Endothelial cell of umbilical vein (primary cell): Measurements from ENCODE around the gene TSPEAR. TPM values are rescaled to one million over a fixed set of nuclear protein-coding genes. Genes with fewer than 3 reads are reported as not detected.

ENCODE experiments used
- BruUV-seq: library from RNA; stranded (reverse); fragments of 400-500 nt; replicated peaks from 2 replicates; lab custom pipeline; 2021; lab: Mats Ljungman, UMichigan
- CTCF ChIA-PET: fragments of 300-600, 350-600 bp; sonication (Branson Sonifier 250); formaldehyde crosslinking; loops from one replicate; lab custom pipeline; 2021; ENCODE audit warnings: antibody characterized with exemption, inconsistent platforms; lab: Charles Lee
- POLR2A ChIA-PET: fragments of 300-600, 350-600 bp; sonication (Branson Sonifier 250); formaldehyde crosslinking; loops from one replicate; lab custom pipeline; 2021; ENCODE audit warnings: antibody characterized with exemption, inconsistent platforms; lab: Charles Lee
- DNase-seq: peaks from one replicate; pipeline ENCODE4 v3.0.0-alpha.2; 2011; ENCODE audit warnings: low read depth, low spot score
- FAIRE-seq: peaks from 2 replicates; lab custom pipeline; 2011; peaks lifted over from hg19 to GRCh38; lab: Jason Lieb, UNC
- H2AFZ ChIP-seq: 2 replicates; pipeline ENCODE4 v1.6.0; 2012; ENCODE audit warnings: low read depth, low read length, control low read depth, inconsistent platforms
- H3K27ac ChIP-seq: 2 replicates; pipeline ENCODE4 v1.5.1; 2011; ENCODE audit warnings: low read depth, mild to moderate bottlenecking, control low read depth, low read length, moderate library complexity; ENCODE audit not compliant: insufficient read depth
- H3K27me3 ChIP-seq, 2 experiments: 2 replicates each; pipeline versions ENCODE4 v1.6.0 to v1.6.1; 2011; ENCODE audit warnings: low read length in 2 of 2, mixed read lengths in 1 of 2; ENCODE audit not compliant: control insufficient read depth in 2 of 2, insufficient read depth in 2 of 2
- H3K36me3 ChIP-seq, 2 experiments: 2 replicates in 1 of 2; 3 replicates in 1 of 2; pipeline ENCODE4 v1.5.1; 2011; ENCODE audit warnings: low read length in 2 of 2, mild to moderate bottlenecking in 1 of 2, moderate library complexity in 1 of 2; ENCODE audit not compliant: control insufficient read depth in 2 of 2, insufficient read depth in 2 of 2; ENCODE audit errors: extremely low read depth in 1 of 2
- H3K4me1 ChIP-seq: 3 replicates; pipeline ENCODE4 v1.5.1; 2011; ENCODE audit warnings: mild to moderate bottlenecking, low read length; ENCODE audit not compliant: control insufficient read depth, insufficient read depth; ENCODE audit errors: extremely low read depth
- H3K4me2 ChIP-seq: 2 replicates; pipeline ENCODE4 v1.6.1; 2011; ENCODE audit warnings: low read length, control low read depth, mixed read lengths; ENCODE audit not compliant: insufficient read depth
- H3K4me3 ChIP-seq, 3 experiments: fragments of 200-600 bp in 1 of 3; sonication (generic), shearing (Covaris generic) in 1 of 3; replicated peaks in 1 of 3; 2 replicates each; pipeline ENCODE4 v1.5.1; 2011 to 2016; ENCODE audit warnings: control low read depth in 3 of 3, low read length in 3 of 3, mild to moderate bottlenecking in 2 of 3, inconsistent platforms in 1 of 3, low read depth in 1 of 3, moderate library complexity in 1 of 3; ENCODE audit not compliant: insufficient read depth in 1 of 3
- H3K79me2 ChIP-seq: 2 replicates; pipeline ENCODE4 v1.6.0; 2012; ENCODE audit warnings: low read length, inconsistent platforms; ENCODE audit not compliant: control insufficient read depth, insufficient read depth
- H3K9ac ChIP-seq: replicated peaks from 2 replicates; pipeline ENCODE3; 2011; ENCODE audit warnings: low read length, control low read depth; ENCODE audit not compliant: insufficient read depth; ENCODE audit errors: extremely low read depth
- H3K9me1 ChIP-seq: replicated peaks from 3 replicates; pipeline ENCODE4 v1.6.0; 2011; ENCODE audit warnings: mild to moderate bottlenecking, low read length; ENCODE audit not compliant: control insufficient read depth, insufficient read depth; ENCODE audit errors: extremely low read depth
- H3K9me3 ChIP-seq: replicated peaks from 2 replicates; pipeline ENCODE4 v1.5.1; 2012; ENCODE audit warnings: low read length, inconsistent platforms; ENCODE audit not compliant: control insufficient read depth, insufficient read depth
- H4K20me1 ChIP-seq: replicated peaks from 2 replicates; pipeline ENCODE3; 2011; ENCODE audit warnings: mild to moderate bottlenecking, low read length; ENCODE audit not compliant: control insufficient read depth, insufficient read depth; ENCODE audit errors: extremely low read depth
- EZH2 ChIP-seq: IDR thresholded peaks from 2 replicates; pipeline ENCODE4 v1.6.1; 2012; ENCODE audit warnings: borderline replicate concordance, low read depth, mild to moderate bottlenecking, moderate library complexity, low read length, inconsistent platforms; ENCODE audit not compliant: severe bottlenecking
- FOS ChIP-seq: IDR thresholded peaks from 2 replicates; pipeline ENCODE4 v1.6.1; 2011; ENCODE audit warnings: mild to moderate bottlenecking, low read length, moderate library complexity, borderline replicate concordance; ENCODE audit not compliant: insufficient read depth
- GATA2 ChIP-seq: IDR thresholded peaks from 2 replicates; pipeline ENCODE4 v1.7.0; 2011; ENCODE audit warnings: low read depth, mild to moderate bottlenecking, moderate library complexity, mixed read lengths, low read length; ENCODE audit not compliant: insufficient read length, insufficient read depth
- JUN ChIP-seq: IDR thresholded peaks from 2 replicates; pipeline ENCODE4 v1.6.1; 2011; ENCODE audit warnings: borderline replicate concordance, low read depth; ENCODE audit not compliant: insufficient read length, insufficient read depth
- MYC ChIP-seq: IDR thresholded peaks from one replicate; pipeline ENCODE4 v1.6.1; 2011; ENCODE audit warnings: mild to moderate bottlenecking, low read depth, low read length
- POLR2A ChIP-seq: IDR thresholded peaks from 2 replicates; pipeline ENCODE4 v1.6.1; 2012; ENCODE audit warnings: low read depth, mild to moderate bottlenecking, control low read depth, low read length
- POLR2AphosphoS5 ChIP-seq: IDR thresholded peaks from 2 replicates; pipeline ENCODE4 v1.6.1; 2012; ENCODE audit warnings: low read depth, mild to moderate bottlenecking, control low read depth, low read length, moderate library complexity; ENCODE audit not compliant: insufficient read depth
- dilution Hi-C: fragments of 300-500 bp; cut with MboI; formaldehyde crosslinking; loops from one replicate; pipeline ENCODE4 v1.15.0; 2019; ENCODE audit warnings: low sequenced_read_pairs; ENCODE audit not compliant: extremely low pct_ligation_motif_present
- intact Hi-C: fragments of 100-400 bp; cut with micrococcal nuclease; formaldehyde crosslinking; loops from one replicate; pipeline ENCODE4 v1.10.0; 2022
- polyA plus RNA-seq, 4 experiments: library from polyadenylated mRNA; depleted of rRNA in 3 of 4; stranded (reverse) in 3 of 4; unstranded in 1 of 4; fragments of >200 nt; gene quantifications; 2 replicates each; pipeline versions ENCODE4 v1.2.1 to v1.2.3, GENCODE V29; 2011 to 2012; ENCODE audit warnings: missing spikeins in 1 of 4
- total RNA-seq: library from RNA; stranded (reverse); gene quantifications from 2 replicates; pipeline ENCODE4 v1.2.3, GENCODE V29; 2021
- TF ChIP-seq, protein P1 (sequence below): IDR thresholded peaks from 2 replicates; pipeline ENCODE4 v1.6.1; 2011; ENCODE audit not compliant: insufficient read depth, insufficient read length
- TF ChIP-seq, protein P2 (sequence below), 2 donors: IDR thresholded peaks; 1 replicate in 1 of 2; 2 replicates in 1 of 2; pipeline ENCODE4 v1.5.1; 2011; ENCODE audit warnings: low read length in 2 of 2, mild to moderate bottlenecking in 2 of 2, moderate library complexity in 2 of 2, control low read depth in 1 of 2, inconsistent platforms in 1 of 2, low read depth in 1 of 2; ENCODE audit not compliant: insufficient read depth in 1 of 2; ENCODE audit errors: extremely low read depth in 1 of 2

TSPEAR gene
- total and polyA plus RNA-seq, 2 donors (not counting 3 experiments of a cell fraction or from before 2014, with no cell fraction given), result 0.01 TPM; not detected in 1

DNA sequence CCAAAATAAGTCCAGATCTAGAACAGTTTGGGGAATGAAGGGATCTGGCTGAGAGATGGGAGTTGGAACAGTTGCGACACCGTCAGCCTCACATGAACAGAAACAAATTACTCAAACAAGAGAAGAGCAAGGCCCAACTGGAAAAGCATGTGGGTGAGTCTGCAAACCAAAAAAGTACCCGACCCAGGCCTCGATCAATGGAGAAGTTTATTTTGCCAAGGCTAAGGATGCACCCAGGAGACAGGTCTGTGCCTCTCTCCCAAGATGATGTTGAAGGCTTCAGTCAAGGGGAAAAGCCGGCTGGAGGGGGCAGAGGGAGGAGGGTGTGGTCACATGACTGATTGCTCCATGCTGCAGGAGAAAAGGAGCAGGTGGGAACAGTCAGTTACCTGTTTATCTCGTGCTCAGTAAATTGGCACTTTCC lies 213.7 kb downstream of the TSPEAR start:
- Histone ChIP-seq H2AFZ (no peak overlapping the region), H3K4me3 (no peak overlapping the region), H3K27me3 (peaks cover 2 to 8% of the 10 kb centered on the region in 2 experiments), H3K9ac (no peak overlapping the region), H3K9me3 (no peaks in the 10 kb centered on the region), H3K4me2 (no peak overlapping the region), H3K9me1 (no peaks in the 10 kb centered on the region), H3K79me2 (no peaks in the 10 kb centered on the region), H3K4me1 (no peaks in the 10 kb centered on the region), H3K27ac (no peak overlapping the region), H4K20me1 (no peaks in the 10 kb centered on the region), H3K36me3 (no peaks in the 10 kb centered on the region)
- no peak for DNase-seq
- no peak for FAIRE-seq
- CTCF ChIA-PET, result interaction anchor here (1.0 to 1.7 kb wide), 2 partner anchors 10 kb away, joined by 3 to 6 read pairs; no protein-coding TSS in a partner anchor
- TF ChIP-seq MYC, result no peak
- TF ChIP-seq, protein P1, sequence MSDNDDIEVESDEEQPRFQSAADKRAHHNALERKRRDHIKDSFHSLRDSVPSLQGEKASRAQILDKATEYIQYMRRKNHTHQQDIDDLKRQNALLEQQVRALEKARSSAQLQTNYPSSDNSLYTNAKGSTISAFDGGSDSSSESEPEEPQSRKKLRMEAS, result no peak
- no peak for TF ChIP-seq JUN
- TF ChIP-seq GATA2, result no peak
- TF ChIP-seq FOS, result no peak
- TF ChIP-seq EZH2, result no peak
- TF ChIP-seq, protein P2, sequence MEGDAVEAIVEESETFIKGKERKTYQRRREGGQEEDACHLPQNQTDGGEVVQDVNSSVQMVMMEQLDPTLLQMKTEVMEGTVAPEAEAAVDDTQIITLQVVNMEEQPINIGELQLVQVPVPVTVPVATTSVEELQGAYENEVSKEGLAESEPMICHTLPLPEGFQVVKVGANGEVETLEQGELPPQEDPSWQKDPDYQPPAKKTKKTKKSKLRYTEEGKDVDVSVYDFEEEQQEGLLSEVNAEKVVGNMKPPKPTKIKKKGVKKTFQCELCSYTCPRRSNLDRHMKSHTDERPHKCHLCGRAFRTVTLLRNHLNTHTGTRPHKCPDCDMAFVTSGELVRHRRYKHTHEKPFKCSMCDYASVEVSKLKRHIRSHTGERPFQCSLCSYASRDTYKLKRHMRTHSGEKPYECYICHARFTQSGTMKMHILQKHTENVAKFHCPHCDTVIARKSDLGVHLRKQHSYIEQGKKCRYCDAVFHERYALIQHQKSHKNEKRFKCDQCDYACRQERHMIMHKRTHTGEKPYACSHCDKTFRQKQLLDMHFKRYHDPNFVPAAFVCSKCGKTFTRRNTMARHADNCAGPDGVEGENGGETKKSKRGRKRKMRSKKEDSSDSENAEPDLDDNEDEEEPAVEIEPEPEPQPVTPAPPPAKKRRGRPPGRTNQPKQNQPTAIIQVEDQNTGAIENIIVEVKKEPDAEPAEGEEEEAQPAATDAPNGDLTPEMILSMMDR (IDR thresholded peaks at IDR 0.05; ENCODE audit: extremely low read depth in 1 of 2, insufficient read depth in 1 of 2, low read depth in 1 of 2, low read length in 2 of 2), result no peak
- no peak for TF ChIP-seq POLR2AphosphoS5
- TF ChIP-seq POLR2A, result no peak
- no TSS peak for BruUV-seq
- dilution Hi-C loops, result no loop called here
- intact Hi-C loops, result no loop called here
- POLR2A ChIA-PET, result no interaction called here
